Mucosa of rectum (tissue), 2 donors: ENCODE data around the gene GP5.

Experiments
- H3K27ac ChIP-seq, 2 donors: one replicate each; pipeline ENCODE4 v1.7.0; 2013; ENCODE audit warnings: inconsistent platforms in 2 of 2, low read depth in 2 of 2, low read length in 2 of 2
- H3K27me3 ChIP-seq, 2 donors: one replicate each; pipeline ENCODE4 v1.7.0; 2013; ENCODE audit warnings: low read length in 2 of 2; ENCODE audit not compliant: control insufficient read depth in 2 of 2, insufficient read depth in 2 of 2
- H3K36me3 ChIP-seq, 2 donors: one replicate each; pipeline ENCODE4 v1.7.0; 2013; ENCODE audit warnings: low read length in 2 of 2; ENCODE audit not compliant: control insufficient read depth in 2 of 2, insufficient read depth in 2 of 2
- H3K4me1 ChIP-seq, 2 donors: one replicate each; pipeline ENCODE4 v1.7.0; 2013; ENCODE audit warnings: low read length in 2 of 2, mild to moderate bottlenecking in 1 of 2; ENCODE audit not compliant: control insufficient read depth in 2 of 2, insufficient read depth in 2 of 2
- H3K4me3 ChIP-seq, 2 donors: one replicate each; pipeline ENCODE4 v1.7.0; 2013; ENCODE audit warnings: low read length in 2 of 2
- H3K9ac ChIP-seq, 2 donors: one replicate each; pipeline ENCODE4 v1.7.0; 2013; ENCODE audit warnings: low read length in 2 of 2, low read depth in 1 of 2, mild to moderate bottlenecking in 1 of 2
- H3K9me3 ChIP-seq, 2 donors: one replicate each; pipeline ENCODE4 v1.7.0; 2013; ENCODE audit warnings: low read length in 2 of 2; ENCODE audit not compliant: control insufficient read depth in 2 of 2
- donor health status: healthy.
- donor health status: Normal muscosa, but diverticular disease.

Gene GP5

DNA sequence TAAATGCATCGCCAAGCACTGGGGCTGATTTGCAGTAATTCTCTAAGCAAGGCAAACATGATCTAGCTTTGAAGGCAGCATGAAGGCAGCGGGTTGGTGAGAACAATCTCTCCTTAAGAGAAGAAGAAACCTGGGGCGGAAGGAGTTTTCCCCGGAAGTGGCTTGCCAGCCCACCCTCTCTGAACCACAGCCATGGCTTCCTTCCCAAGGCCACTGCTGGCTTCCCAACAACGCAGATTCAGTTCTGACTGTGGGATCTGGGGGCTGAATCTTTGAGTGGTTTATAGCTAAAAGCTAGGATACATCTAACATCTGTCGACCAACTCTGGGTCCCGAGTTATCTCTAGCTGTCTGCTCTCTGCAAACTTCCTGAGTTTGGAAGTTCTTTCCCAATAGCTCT lies 43.7 kb downstream of the GP5 start:
- H3K27ac ChIP-seq, result no peak overlapping the region
- H3K36me3 ChIP-seq, result no peaks in the 10 kb centered on the region
- H3K27me3 ChIP-seq, result no peaks in the 10 kb centered on the region
- no peak overlapping the region for H3K9ac ChIP-seq
- no peak overlapping the region for H3K4me3 ChIP-seq
- no peaks in the 10 kb centered on the region for H3K9me3 ChIP-seq
- no peaks in the 10 kb centered on the region for H3K4me1 ChIP-seq

DNA sequence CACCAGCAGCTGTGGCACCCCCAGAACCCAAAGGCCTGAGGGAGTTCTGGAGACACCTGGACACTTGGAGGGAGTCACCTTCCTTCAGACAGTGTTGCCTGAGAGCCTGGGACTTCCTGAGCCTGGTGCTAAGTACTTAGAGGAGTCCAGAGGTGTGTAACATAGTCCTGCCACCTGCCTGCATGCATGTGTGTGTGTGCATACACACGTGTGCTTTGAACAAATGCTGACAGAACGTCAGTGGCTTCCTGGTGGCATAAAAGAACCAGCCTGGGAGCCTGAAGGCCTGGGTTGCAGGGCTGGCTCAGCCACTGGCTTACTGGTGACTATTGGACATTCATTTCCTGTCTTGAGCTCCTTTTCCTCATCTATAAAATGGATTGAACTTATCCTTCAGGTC lies 44.8 kb downstream of the GP5 start:
- Histone ChIP-seq H3K9ac (no peak overlapping the region), H3K4me3 (no peak overlapping the region), H3K9me3 (no peaks in the 10 kb centered on the region), H3K4me1 (no peaks in the 10 kb centered on the region), H3K27ac (no peak overlapping the region), H3K36me3 (no peaks in the 10 kb centered on the region), H3K27me3 (no peaks in the 10 kb centered on the region)

DNA sequence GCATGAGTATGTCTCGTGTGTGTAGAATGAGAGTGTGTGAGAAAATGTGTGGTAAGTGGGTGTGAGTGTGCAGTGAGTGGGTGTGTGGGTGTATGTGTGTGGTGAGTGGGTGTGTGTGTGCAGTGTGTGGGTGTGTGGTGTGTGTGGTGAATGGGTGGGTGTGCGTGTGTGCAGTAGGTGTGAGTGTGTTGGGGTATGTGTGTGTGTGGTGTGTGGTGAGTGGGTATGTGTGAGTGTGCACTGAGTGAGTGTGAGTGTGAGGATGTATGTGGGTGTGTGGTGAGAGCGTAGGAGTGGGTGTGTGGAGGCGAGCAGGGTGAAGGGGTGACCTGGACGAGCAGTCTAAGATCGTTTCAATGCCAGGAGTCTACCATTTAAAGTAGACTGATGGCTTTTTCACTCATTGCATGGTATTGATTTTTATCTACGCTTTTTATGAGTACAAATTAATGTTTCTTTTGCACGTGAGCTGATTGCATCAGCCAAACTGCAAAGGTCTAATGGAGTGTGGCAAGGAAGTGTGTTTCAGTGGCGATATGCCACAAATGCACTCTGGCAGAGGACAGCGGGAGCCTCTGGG lies 46.3 kb downstream of the GP5 start:
- H3K27me3 ChIP-seq, result no peaks in the 10 kb centered on the region
- H3K36me3 ChIP-seq, result no peaks in the 10 kb centered on the region
- H3K27ac ChIP-seq, result no peak overlapping the region
- H3K9me3 ChIP-seq, result no peaks in the 10 kb centered on the region
- no peaks in the 10 kb centered on the region for H3K4me1 ChIP-seq
- H3K4me3 ChIP-seq, result no peak overlapping the region
- no peak overlapping the region for H3K9ac ChIP-seq

DNA sequence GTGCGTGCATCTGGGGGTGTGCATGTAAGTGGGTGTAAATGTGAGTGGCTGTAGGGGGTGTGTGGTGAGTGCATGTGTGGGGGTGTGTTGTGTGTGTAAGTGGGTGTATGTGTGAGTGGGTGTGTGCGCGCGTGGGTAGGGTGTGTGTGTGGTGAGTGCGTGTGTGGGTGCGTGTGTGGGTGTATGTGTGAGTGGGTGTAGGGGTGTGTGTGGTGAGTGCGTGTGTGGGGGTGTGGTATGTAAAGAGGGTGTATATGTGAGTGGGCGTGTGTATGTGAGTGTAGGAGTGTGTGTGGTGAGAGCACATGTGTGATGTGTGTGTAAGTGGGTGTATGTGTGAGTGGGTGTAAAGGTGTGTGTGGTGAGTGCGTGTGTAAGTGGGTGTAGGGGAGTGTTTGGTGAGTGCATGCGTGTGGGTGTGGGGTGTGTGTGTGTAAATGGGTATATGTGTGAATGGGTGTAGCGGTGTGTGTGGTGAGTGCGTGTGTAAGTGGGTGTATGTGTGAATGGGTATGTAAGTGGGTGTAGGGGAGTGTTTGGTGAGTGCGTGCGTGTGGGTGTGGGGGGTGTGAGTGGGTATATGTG lies 47.0 kb downstream of the GP5 start:
- Histone ChIP-seq H3K9ac (no peak overlapping the region), H3K36me3 (no peaks in the 10 kb centered on the region), H3K27ac (no peak overlapping the region), H3K27me3 (no peaks in the 10 kb centered on the region), H3K9me3 (no peaks in the 10 kb centered on the region), H3K4me3 (no peak overlapping the region), H3K4me1 (no peaks in the 10 kb centered on the region)

DNA sequence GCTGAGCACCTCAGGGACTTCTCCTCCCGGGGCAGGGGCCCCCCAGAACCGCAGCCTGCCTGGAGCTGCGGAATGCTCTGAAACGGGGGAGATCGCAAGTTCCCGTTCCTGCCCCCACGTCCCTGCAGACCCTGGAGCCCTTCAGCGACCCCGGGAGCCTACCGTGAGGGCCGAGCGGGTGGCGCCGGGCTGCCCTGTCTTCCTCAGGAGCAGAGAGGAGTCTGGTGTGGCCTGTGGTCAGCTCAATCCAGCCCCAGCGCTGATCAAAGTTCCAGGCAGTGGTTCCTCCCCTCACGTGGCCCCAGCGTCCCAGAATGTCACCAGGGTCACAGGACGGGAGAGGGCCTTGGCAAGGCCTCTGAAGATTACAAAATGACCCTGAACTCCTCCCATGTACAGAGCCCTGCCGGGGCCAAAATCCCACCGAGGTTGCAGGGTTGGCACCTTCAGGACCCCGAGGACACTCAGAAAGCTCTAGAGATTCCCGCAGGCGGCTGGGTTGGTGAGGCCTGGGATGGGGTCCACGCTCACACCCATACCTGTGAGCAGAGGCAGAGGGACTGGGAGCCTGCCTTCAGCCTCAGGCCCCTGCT lies 47.9 kb downstream of the GP5 start, which contains the start of gene CPN2:
Gene CPN2 (minus strand): TSS at position 249 of the 593 bp plus-strand sequence. CDS start 8,626 bp downstream, outside the sequence.
- H3K36me3 ChIP-seq, result no peaks in the 10 kb centered on the region
- no peaks in the 10 kb centered on the region for H3K27me3 ChIP-seq

DNA sequence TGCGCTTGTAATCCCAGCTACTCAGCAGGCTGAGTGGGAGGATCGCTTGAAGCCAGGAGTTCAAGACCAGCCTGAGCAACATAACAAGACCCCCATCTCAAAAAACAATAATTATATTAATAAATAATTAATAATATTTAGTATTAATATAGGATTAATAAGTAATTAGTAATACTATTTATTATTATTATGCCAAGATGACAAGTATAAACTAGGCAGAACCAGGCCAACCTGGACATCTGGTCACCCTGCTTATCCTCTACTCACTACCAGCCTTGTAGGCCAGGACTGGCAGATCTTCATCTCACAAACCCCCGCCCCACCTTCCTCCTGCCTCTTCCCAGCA lies 48.4 kb downstream of the GP5 start:
- H3K27me3 ChIP-seq, result no peaks in the 10 kb centered on the region
- no peak overlapping the region for H3K27ac ChIP-seq
- no peak overlapping the region for H3K9ac ChIP-seq
- no peaks in the 10 kb centered on the region for H3K36me3 ChIP-seq
- no peaks in the 10 kb centered on the region for H3K9me3 ChIP-seq
- no peak overlapping the region for H3K4me3 ChIP-seq
- H3K4me1 ChIP-seq, result no peaks in the 10 kb centered on the region

More for the DNA sequence above, 47.9 kb downstream of the GP5 start, which contains the start of gene CPN2:
- Histone ChIP-seq H3K4me3 (no peak within 1 kb of the TSS), H3K4me1 (no peaks in the 10 kb centered on the region), H3K9ac (no peak within 1 kb of the TSS), H3K9me3 (no peaks in the 10 kb centered on the region), H3K27ac (no peak within 1 kb of the TSS)

DNA sequence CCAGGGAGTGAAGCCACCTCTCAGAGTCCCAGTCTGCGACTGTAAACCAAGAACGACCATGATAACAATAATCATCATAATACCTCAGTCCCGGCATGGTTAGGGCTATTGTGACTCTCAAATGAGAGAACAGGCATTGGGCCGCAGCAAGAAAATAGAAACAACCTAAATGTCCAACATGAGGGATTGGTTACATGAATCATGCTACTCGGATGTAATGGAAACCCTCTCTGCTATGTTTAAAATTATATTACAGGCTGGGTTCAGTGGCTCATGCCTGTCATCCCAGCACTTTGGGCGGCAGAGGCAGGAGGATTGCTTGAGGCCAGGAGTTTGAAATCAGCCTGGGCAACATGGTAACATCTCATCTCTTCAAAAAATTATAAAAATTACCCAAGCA lies 50.7 kb downstream of the GP5 start:
- H3K27ac ChIP-seq, result no peak overlapping the region
- no peaks in the 10 kb centered on the region for H3K9me3 ChIP-seq
- H3K4me3 ChIP-seq, result no peak overlapping the region
- H3K4me1 ChIP-seq, result no peaks in the 10 kb centered on the region
- H3K27me3 ChIP-seq, result no peaks in the 10 kb centered on the region
- no peak overlapping the region for H3K9ac ChIP-seq
- H3K36me3 ChIP-seq, result no peaks in the 10 kb centered on the region

DNA sequence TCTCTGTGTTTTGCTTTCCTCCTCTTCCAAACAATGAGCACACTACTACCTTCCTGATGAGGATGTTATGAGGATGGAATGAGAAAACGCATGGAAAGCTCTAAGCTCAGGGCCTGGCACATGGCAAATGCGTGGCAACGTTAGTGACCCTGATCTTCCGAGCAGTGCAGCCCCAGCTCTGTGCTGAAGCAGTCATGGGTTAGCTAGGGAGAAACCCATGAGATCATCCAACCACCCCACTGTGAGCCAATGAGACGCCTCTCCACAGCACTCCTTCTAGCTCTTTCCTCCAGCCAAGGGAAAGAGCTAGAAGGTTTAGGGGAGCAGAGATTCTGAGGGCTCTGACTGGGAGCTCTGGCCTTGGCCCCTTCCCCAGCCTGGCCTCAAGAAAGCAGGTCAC lies 52.4 kb downstream of the GP5 start:
- Histone ChIP-seq H3K9ac (no peak overlapping the region), H3K36me3 (no peaks in the 10 kb centered on the region), H3K27me3 (no peaks in the 10 kb centered on the region), H3K27ac (no peak overlapping the region), H3K4me3 (no peak overlapping the region), H3K4me1 (no peaks in the 10 kb centered on the region), H3K9me3 (no peaks in the 10 kb centered on the region)

DNA sequence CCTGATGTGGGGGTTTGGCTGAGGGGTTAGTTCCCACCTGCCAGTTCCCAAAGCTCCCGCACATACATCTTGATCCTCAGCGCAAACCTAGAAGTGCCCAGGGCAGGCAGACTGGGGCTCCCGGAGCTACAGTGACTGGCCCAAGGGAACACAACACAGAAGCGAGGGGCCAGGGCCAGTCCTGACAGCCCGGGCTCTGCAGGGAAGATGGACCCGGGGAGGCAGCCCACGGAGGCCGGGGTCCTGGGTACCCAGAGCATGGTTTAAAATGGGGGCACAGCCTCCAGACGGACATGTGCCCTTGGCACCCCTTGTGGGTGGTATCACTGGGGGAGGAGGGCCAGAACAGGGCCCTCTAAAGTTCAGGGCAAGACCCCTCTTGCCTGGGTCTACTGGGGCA lies 53.0 kb downstream of the GP5 start:
- Histone ChIP-seq H3K27me3 (no peaks in the 10 kb centered on the region), H3K4me3 (no peak overlapping the region), H3K4me1 (no peaks in the 10 kb centered on the region), H3K9me3 (no peaks in the 10 kb centered on the region), H3K9ac (no peak overlapping the region), H3K27ac (no peak overlapping the region), H3K36me3 (no peaks in the 10 kb centered on the region)
